ENCODE results near the gene AP1B1. TPM values are rescaled to one million over a fixed set of nuclear protein-coding genes. Genes with fewer than 3 reads are reported as not detected.
"Not testable (repeated sequence)": the region's sequence is repeated elsewhere in the genome, so short reads cannot be mapped to it uniquely, and the experiment has no call there.

AP1B1 gene
- total RNA-seq, 2 donors from 2014 or later, result 45.5 to 66.9 TPM

DNA sequence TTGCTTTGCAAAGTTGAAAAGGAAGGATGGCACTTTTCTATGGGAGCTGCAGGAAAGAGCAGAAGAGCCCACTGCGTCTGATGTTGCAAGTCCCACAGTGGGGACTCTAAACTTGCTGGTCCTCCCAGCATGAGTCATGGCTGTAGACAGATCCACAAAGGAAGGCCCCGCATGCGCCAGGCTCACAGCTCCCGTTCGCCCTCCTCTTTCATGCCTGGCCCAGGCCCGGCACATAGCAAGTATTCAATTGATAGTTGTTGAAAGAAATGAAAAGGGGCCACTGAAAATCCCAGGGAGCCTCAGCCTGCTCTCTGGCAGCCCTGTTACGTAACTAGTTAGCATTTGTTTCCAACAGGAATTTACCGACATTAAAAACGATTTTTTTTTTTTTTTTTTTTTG is 18.9 kb downstream of the AP1B1 start:
- no peaks in the 10 kb centered on the region for H3K36me3 ChIP-seq (replicated peaks in 1 of 2; ENCODE audit: insufficient read depth in 1 of 2, low read depth in 2 of 2)
- TF ChIP-seq, protein P1, sequence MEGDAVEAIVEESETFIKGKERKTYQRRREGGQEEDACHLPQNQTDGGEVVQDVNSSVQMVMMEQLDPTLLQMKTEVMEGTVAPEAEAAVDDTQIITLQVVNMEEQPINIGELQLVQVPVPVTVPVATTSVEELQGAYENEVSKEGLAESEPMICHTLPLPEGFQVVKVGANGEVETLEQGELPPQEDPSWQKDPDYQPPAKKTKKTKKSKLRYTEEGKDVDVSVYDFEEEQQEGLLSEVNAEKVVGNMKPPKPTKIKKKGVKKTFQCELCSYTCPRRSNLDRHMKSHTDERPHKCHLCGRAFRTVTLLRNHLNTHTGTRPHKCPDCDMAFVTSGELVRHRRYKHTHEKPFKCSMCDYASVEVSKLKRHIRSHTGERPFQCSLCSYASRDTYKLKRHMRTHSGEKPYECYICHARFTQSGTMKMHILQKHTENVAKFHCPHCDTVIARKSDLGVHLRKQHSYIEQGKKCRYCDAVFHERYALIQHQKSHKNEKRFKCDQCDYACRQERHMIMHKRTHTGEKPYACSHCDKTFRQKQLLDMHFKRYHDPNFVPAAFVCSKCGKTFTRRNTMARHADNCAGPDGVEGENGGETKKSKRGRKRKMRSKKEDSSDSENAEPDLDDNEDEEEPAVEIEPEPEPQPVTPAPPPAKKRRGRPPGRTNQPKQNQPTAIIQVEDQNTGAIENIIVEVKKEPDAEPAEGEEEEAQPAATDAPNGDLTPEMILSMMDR (IDR thresholded peaks at IDR 0.05), result no peak
- TF ChIP-seq POLR2A (IDR thresholded peaks at IDR 0.05), result no peak
- no peaks in the 10 kb centered on the region for H3K27me3 ChIP-seq
- ATAC-seq (peak; percentile 42), DNase-seq (peak in 3 of 4 donors; percentile 36 to 69 (median 54))
- intact Hi-C loops (cut with DNase I), result no loop called here
- H3K9me3 ChIP-seq, result no peaks in the 10 kb centered on the region
- H3K4me1 ChIP-seq, result peaks cover 10% of the 10 kb centered on the region
- H3K4me3 ChIP-seq, result no peak overlapping the region
- WGBS, 2 donors, result 50 to 57% methylated on average over 9 of the region's 9 CpGs
- H3K27ac ChIP-seq, result peak overlapping the region in 1 of 4 donors; percentile 59

DNA sequence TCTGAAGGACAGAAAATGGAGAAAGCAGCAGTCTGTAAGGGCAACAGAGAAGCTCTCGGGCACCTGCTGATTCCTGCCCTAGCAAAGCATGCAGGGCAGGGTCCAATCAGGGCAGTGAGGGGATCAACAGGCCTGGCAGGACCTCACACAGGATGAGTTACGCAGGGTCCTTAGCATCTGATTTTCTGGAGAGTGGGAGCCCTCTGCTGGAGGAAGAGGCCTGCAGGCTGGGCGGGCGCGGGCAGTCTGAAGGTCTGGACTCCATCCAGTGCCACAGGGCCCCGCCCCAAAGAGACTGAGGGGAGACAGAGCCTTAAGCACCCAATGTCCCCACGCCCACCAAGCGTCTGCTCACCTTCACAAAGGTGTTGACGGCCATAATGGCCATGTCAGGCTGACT is 28.9 kb downstream of the AP1B1 start:
- H3K36me3 ChIP-seq (replicated peaks in 1 of 2; ENCODE audit: insufficient read depth in 1 of 2, low read depth in 2 of 2), result peaks cover under 1 to 16% of the 10 kb centered on the region in 2 donors
- 39 to 48% methylated on average over 9 of the region's 9 CpGs for WGBS, 2 donors
- peak; percentile 49 for ATAC-seq
- DNase-seq, result peak; percentile 44 to 65 (median 52)
- no peaks in the 10 kb centered on the region for H3K9me3 ChIP-seq
- H3K27ac ChIP-seq, result no peak overlapping the region
- intact Hi-C loops (cut with DNase I), result no loop called here
- H3K27me3 ChIP-seq, result no peaks in the 10 kb centered on the region
- no peaks in the 10 kb centered on the region for H3K4me1 ChIP-seq
- H3K4me3 ChIP-seq, result no peak overlapping the region
- TF ChIP-seq POLR2A (IDR thresholded peaks at IDR 0.05), result no peak
- TF ChIP-seq, protein P1 (IDR thresholded peaks at IDR 0.05), result peak; percentile 17 to 62 (median 47)

DNA sequence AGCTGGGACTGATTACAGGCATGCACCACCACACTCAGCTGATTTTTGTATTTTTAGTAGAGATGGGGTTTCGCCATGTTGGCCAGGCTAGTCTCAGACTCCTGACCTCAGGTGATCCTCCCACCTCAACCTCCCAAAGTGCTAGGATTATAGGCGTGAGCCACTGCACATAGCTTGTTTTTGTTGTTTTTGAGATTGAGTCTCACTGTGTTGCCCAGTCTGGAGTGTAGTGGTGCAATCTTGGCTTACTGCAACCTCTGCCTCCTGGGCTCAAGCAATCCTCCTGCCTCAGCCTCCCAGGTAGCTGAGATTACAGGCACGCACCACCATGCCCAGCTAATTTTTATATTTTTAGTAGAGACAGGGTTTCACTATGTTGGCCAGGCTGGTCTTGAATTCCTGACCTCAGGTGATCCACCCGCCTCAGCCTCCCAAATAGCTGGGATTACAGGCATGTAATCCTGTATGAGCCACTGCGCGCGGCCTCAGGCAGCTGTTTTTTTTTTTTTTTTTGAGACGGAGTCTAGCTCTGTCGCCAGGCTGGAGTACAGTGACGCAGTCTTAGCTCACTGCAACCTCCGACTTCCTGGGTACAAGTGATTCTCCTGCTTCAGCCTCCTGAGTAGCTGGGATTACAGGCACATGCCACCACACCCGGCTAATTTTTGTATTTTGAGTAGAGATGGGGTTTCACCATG is 31.0 kb downstream of the AP1B1 start:
- ATAC-seq; DNase-seq; H3K27ac ChIP-seq; H3K4me1 ChIP-seq; intact Hi-C loops (cut with DNase I); H3K9me3 ChIP-seq; H3K27me3 ChIP-seq; H3K4me3 ChIP-seq: not testable (repeated sequence)
- 94 to 98% methylated on average over 11 to 12 of the region's 12 CpGs for WGBS, 2 donors
- peaks cover 11 to 31% of the 10 kb centered on the region in 2 donors for H3K36me3 ChIP-seq (replicated peaks in 1 of 2; ENCODE audit: insufficient read depth in 1 of 2, low read depth in 2 of 2)

DNA sequence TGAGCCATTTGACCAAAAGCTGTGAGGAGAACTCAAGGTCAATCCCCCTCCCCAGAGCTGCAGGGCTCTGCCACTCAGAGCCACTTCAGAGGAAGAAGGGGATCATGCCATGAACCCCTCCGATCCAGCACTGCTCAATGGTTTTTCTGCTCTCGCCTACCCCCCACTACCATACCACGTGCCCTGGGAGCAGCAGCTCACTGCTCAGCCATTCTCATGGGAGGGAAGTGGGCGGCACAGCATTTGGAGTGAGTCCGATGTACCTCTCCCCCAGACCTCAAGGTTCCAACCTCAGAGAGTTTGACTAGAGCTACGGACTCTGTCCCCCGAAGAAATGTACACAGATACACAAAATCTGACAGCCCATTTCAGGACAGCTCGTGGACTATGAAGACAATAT is 34.5 kb downstream of the AP1B1 start:
- TF ChIP-seq POLR2A (IDR thresholded peaks at IDR 0.05), result no peak
- TF ChIP-seq, protein P1 (IDR thresholded peaks at IDR 0.05), result no peak
- ATAC-seq, result no peak
- intact Hi-C loops (cut with DNase I), result no loop called here
- Histone ChIP-seq H3K36me3 (replicated peaks in 1 of 2; ENCODE audit: insufficient read depth in 1 of 2, low read depth in 2 of 2) (peaks cover 11 to 38% of the 10 kb centered on the region in 2 donors), H3K9me3 (no peaks in the 10 kb centered on the region), H3K27me3 (no peaks in the 10 kb centered on the region), H3K4me1 (peaks cover 5% of the 10 kb centered on the region), H3K27ac (no peak overlapping the region), H3K4me3 (no peak overlapping the region)
- WGBS, 2 donors, result 95 to 97% methylated on average over 8 of the region's 8 CpGs
- no peak for DNase-seq

- intact Hi-C loops (cut with DNase I), result no loop called here
- Histone ChIP-seq H3K27me3 (no peaks in the 10 kb centered on the region), H3K36me3 (replicated peaks in 1 of 2; ENCODE audit: insufficient read depth in 1 of 2, low read depth in 2 of 2) (peaks cover 11 to 42% of the 10 kb centered on the region in 2 donors), H3K4me1 (peaks cover 5% of the 10 kb centered on the region), H3K4me3 (no peak overlapping the region), H3K9me3 (no peaks in the 10 kb centered on the region), H3K27ac (no peak overlapping the region)
- ATAC-seq (no peak), DNase-seq (no peak)
- 92 to 93% methylated on average over 11 of the region's 11 CpGs for WGBS, 2 donors
- no peak for TF ChIP-seq POLR2A (IDR thresholded peaks at IDR 0.05)
- TF ChIP-seq, protein P1 (IDR thresholded peaks at IDR 0.05), result no peak
Observed at GRCh38 chr22:29353286-29353685, 35.1 kb downstream of the AP1B1 start.

All from body of pancreas (tissue), 4 donors.